GM20000 (cell line): ENCODE results near the gene PPP2R5E.

ENCODE experiments used
- DNase-seq: peaks from one replicate; pipeline ENCODE4 v3.0.0; 2012; ENCODE audit warnings: low spot score
- CTCF ChIP-seq: IDR thresholded peaks from 2 replicates; pipeline ENCODE4 v1.5.1; 2012; ENCODE audit warnings: mild to moderate bottlenecking, control low read depth; ENCODE audit errors: extremely low read depth, missing control alignments

Gene PPP2R5E

GRCh38 chr14:63431466-63431865, 111.7 kb downstream of the PPP2R5E start:
- DNase-seq = no peak
- TF ChIP-seq CTCF = no peak

- DNase-seq = no peak
- TF ChIP-seq CTCF = no peak
Measured at GRCh38 chr14:63428486-63428885, 114.7 kb downstream of the PPP2R5E start.

GRCh38 chr14:63426838-63427352, 116.3 kb downstream of the PPP2R5E start:
- no peak for DNase-seq
- TF ChIP-seq CTCF = no peak

GRCh38 chr14:63423889-63424288, 119.3 kb downstream of the PPP2R5E start:
- no peak for TF ChIP-seq CTCF
- DNase-seq = no peak

- no peak for DNase-seq
- no peak for TF ChIP-seq CTCF
Measured at GRCh38 chr14:63423381-63423780, 119.8 kb downstream of the PPP2R5E start.

- DNase-seq = no peak
- no peak for TF ChIP-seq CTCF
Measured at GRCh38 chr14:63421919-63422318, 121.3 kb downstream of the PPP2R5E start.

GRCh38 chr14:63421226-63421625, 122.0 kb downstream of the PPP2R5E start:
- TF ChIP-seq CTCF = no peak
- DNase-seq = no peak
